Stimulated activated effector memory CD8-positive, alpha-beta T cell treated with anti-CD3 and anti-CD28 coated beads, Interleukin-12 subunit alpha, Interleukin-12 subunit beta, amount 100 ng/mL, for 72 hours (primary cell): ENCODE data around the gene NEUROD6.
A peak's percentile ranks its signal among the peaks of the same experiment; 100 is the strongest.

Experiments used
- ATAC-seq: fragments of 150-1000 bp; cut with Tn5 transposase; 2 replicates; pipeline ENCODE4 v1.10.0; 2021
- DNase-seq, 2 donors: peaks; one replicate each; pipeline ENCODE4 v3.0.0; 2021 to 2022; ENCODE audit warnings: low spot score in 2 of 2
- H3K27ac Mint-ChIP-seq: one replicate; pipeline ENCODE4 v1.8.0; 2022; ENCODE audit warnings: mild to moderate bottlenecking, mixed read lengths
- H3K36me3 Mint-ChIP-seq: one replicate; pipeline ENCODE4 v1.8.0; 2022; ENCODE audit warnings: mild to moderate bottlenecking, mixed read lengths
- H3K4me1 Mint-ChIP-seq: one replicate; pipeline ENCODE4 v1.8.0; 2022; ENCODE audit warnings: mixed read lengths
- H3K4me3 Mint-ChIP-seq: one replicate; pipeline ENCODE4 v1.8.0; 2022; ENCODE audit warnings: mild to moderate bottlenecking, mixed read lengths
- H3K9me3 Mint-ChIP-seq: one replicate; pipeline ENCODE4 v1.8.0; 2022; ENCODE audit warnings: mixed read lengths

Gene NEUROD6

GRCh38 chr7:31311552-31311951 lies 29.0 kb downstream of the NEUROD6 start:
- no peak overlapping the region for H3K27ac Mint-ChIP-seq
- DNase-seq, result no peak
- H3K36me3 Mint-ChIP-seq, result no peaks in the 10 kb centered on the region
- no peaks in the 10 kb centered on the region for H3K4me1 Mint-ChIP-seq
- ATAC-seq, result peak; percentile 16
- H3K4me3 Mint-ChIP-seq, result no peak overlapping the region
- H3K9me3 Mint-ChIP-seq, result no peaks in the 10 kb centered on the region

GRCh38 chr7:31310321-31310935 lies 30.1 kb downstream of the NEUROD6 start:
- peaks cover 3% of the 10 kb centered on the region for H3K9me3 Mint-ChIP-seq
- H3K36me3 Mint-ChIP-seq, result no peaks in the 10 kb centered on the region
- DNase-seq (no peak), ATAC-seq (no peak)
- H3K27ac Mint-ChIP-seq, result no peak overlapping the region
- no peaks in the 10 kb centered on the region for H3K4me1 Mint-ChIP-seq
- no peak overlapping the region for H3K4me3 Mint-ChIP-seq

GRCh38 chr7:31309407-31309806 lies 31.1 kb downstream of the NEUROD6 start:
- Mint-ChIP-seq H3K27ac (no peak overlapping the region), H3K9me3 (peaks cover 3% of the 10 kb centered on the region)
- no peak for ATAC-seq

GRCh38 chr7:31308652-31309051 lies 31.9 kb downstream of the NEUROD6 start:
- Mint-ChIP-seq H3K36me3 (no peaks in the 10 kb centered on the region), H3K9me3 (peaks cover 3% of the 10 kb centered on the region), H3K4me1 (no peaks in the 10 kb centered on the region), H3K27ac (no peak overlapping the region), H3K4me3 (no peak overlapping the region)
- ATAC-seq (no peak), DNase-seq (no peak)

More at GRCh38 chr7:31309407-31309806, 31.1 kb downstream of the NEUROD6 start:
- DNase-seq, result no peak
- Mint-ChIP-seq H3K4me1 (no peaks in the 10 kb centered on the region), H3K36me3 (no peaks in the 10 kb centered on the region), H3K4me3 (no peak overlapping the region)

- ATAC-seq (no peak), DNase-seq (no peak)
- Mint-ChIP-seq H3K27ac (no peak overlapping the region), H3K9me3 (peaks cover 3% of the 10 kb centered on the region), H3K4me3 (no peak overlapping the region), H3K36me3 (no peaks in the 10 kb centered on the region), H3K4me1 (no peaks in the 10 kb centered on the region)
Observed at GRCh38 chr7:31307972-31308371, 32.6 kb downstream of the NEUROD6 start.

GRCh38 chr7:31305260-31305659 lies 35.3 kb downstream of the NEUROD6 start:
- Mint-ChIP-seq H3K9me3 (peaks cover 3% of the 10 kb centered on the region), H3K4me3 (no peak overlapping the region), H3K4me1 (no peaks in the 10 kb centered on the region), H3K27ac (no peak overlapping the region), H3K36me3 (no peaks in the 10 kb centered on the region)
- ATAC-seq, result no peak
- no peak for DNase-seq

GRCh38 chr7:31304446-31304845 lies 36.1 kb downstream of the NEUROD6 start:
- H3K9me3 Mint-ChIP-seq, result peaks cover 3% of the 10 kb centered on the region
- ATAC-seq (no peak), DNase-seq (no peak)
- no peaks in the 10 kb centered on the region for H3K4me1 Mint-ChIP-seq
- H3K27ac Mint-ChIP-seq, result no peak overlapping the region
- H3K36me3 Mint-ChIP-seq, result no peaks in the 10 kb centered on the region
- H3K4me3 Mint-ChIP-seq, result no peak overlapping the region

- DNase-seq, result no peak
- Mint-ChIP-seq H3K4me3 (no peak overlapping the region), H3K4me1 (no peaks in the 10 kb centered on the region), H3K36me3 (no peaks in the 10 kb centered on the region), H3K9me3 (peaks cover 7% of the 10 kb centered on the region), H3K27ac (no peak overlapping the region)
- ATAC-seq, result no peak
Observed at GRCh38 chr7:31302356-31302755, 38.2 kb downstream of the NEUROD6 start.

GRCh38 chr7:31299336-31299735 lies 41.2 kb downstream of the NEUROD6 start:
- Mint-ChIP-seq H3K4me3 (no peak overlapping the region), H3K27ac (no peak overlapping the region), H3K9me3 (peaks cover 7% of the 10 kb centered on the region), H3K36me3 (no peaks in the 10 kb centered on the region), H3K4me1 (no peaks in the 10 kb centered on the region)
- ATAC-seq (no peak), DNase-seq (no peak)

GRCh38 chr7:31290601-31291000 lies 49.9 kb downstream of the NEUROD6 start:
- ATAC-seq, result no peak
- no peak overlapping the region for H3K27ac Mint-ChIP-seq

More at GRCh38 chr7:31290601-31291000, 49.9 kb downstream of the NEUROD6 start:
- Mint-ChIP-seq H3K9me3 (peaks cover 8% of the 10 kb centered on the region), H3K4me1 (no peaks in the 10 kb centered on the region), H3K36me3 (no peaks in the 10 kb centered on the region), H3K4me3 (no peak overlapping the region)
- DNase-seq, result no peak
